Measurements from ENCODE around the gene PARP11.
A peak's percentile ranks its signal among the peaks of the same experiment; 100 is the strongest.
"Not testable (repeated sequence)": the region's sequence is repeated elsewhere in the genome, so short reads cannot be mapped to it uniquely, and the experiment has no call there.

Gene PARP11

DNA sequence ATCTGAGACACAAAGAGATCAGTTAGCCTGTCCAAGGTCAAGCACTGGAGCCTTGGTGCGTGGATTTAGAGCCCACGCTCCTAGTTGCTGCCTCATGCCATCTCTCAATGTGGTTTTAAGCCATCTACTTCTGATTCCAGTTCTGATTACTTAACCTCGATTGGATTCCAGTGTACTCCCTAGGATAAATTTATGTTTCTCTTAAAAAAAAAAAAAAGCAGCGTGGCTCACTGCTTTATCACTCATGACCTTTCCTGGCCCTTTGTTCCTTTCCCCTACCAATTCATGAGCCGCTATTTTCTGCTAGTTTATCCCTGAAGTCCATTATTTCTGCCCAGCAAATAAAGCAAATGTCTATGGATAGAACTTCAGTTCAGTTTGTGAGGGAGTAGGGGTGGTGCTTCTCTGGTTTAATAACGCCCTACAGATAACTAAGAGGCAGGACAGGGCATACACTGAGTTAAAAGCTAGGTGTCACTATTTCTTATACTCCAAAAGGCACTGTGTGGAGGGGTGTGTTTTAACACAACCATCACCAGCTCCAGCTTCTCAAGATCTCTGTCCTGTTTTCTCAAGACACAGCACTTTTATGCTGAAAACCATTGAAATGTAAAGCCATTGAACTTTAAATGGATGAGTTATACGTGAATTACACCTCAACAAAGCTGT is 9.8 kb upstream of the PARP11 start:
- DNase-seq (ENCODE audit: low read depth) = peak; percentile 3

DNA sequence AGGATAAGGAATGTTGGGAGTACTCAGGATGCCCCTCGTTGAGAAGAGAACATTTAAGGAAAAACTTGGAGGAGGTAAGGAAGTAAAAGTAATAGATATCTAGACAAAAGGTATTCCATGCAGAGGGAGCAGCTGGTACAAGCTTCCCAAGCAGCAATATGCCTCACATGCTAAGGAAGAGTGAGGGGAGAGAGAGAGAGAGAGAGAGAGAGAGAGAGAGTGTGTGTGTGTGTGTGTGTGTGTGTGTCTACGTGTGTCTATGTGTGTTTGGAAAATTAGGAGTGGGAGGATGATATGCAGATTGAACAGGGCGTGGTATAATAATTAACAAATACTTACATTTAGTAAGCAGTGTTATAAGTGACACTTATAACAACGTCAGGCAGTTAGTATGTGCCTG is 9.2 kb upstream of the PARP11 start:
- DNase-seq (ENCODE audit: low read depth) = no peak

DNA sequence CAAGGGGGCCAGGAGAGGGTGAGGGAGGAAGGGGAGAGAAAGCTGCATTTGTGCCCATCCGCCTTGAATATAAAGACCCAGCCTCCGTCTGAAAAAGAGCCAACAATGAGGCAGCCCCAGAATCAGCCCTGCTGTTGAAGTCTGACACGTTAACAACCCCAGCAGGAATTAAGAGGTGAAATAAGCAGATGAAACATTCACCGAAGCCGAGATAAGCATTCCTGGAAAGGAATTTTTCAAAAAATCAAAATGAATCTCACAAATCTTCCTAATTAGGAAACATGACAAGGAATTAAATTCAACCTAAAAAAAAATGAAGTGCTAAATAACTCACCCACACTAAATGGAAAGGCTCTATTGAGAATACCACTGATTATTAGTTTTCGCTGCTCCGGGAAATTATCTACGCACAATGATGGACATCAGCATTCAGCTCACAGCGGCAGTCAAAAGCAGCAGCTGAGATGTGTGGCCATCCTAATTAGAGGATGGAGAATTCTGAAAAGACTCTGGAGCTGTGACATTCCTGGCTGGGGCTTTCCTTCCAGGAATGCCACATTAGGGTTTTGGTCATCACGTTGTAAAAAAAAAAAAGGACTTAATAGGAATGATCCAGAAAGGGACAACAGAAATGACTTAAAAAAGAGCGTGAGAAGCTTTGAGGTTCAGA is 8.2 kb upstream of the PARP11 start:
- no peak for DNase-seq (ENCODE audit: low read depth)

DNA sequence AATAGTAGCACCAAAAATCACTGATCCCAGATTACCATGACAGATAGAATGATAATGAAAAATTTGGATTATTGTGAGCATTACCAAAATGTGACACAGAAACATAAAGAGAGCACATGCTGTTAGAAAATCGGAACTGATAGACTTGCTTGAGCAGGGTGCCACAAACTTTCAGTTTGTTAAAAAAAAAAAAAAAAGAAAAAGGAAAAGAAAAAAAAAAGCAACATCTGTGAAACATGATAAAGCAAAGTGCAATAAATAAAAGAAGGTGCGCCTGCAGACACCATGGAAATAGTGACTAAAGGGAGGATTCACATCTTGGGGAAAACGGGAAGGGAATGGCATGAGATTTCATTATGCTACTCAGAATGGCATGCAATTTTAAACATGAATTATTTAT is 6.6 kb upstream of the PARP11 start:
- DNase-seq (ENCODE audit: low read depth) = no peak

DNA sequence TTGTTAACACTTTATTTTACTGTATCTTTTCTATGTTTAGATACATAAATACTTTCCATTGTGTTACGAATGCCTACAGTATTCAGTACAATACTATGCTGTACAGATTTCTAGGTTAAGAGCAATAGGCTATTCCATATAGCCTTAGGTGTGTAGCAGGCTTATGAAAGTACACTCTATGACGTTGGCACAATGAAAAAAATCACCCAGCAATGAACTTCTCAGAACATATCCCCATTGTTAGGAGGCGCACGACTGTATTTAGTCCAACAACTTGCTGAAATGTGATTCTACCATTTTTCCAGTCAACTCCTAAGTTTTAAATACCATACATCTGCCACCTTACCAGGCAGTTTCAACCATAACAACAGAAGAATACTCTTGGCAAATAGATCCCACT is 1.8 kb downstream of the PARP11 start:
- DNase-seq (ENCODE audit: low read depth) = no peak

DNA sequence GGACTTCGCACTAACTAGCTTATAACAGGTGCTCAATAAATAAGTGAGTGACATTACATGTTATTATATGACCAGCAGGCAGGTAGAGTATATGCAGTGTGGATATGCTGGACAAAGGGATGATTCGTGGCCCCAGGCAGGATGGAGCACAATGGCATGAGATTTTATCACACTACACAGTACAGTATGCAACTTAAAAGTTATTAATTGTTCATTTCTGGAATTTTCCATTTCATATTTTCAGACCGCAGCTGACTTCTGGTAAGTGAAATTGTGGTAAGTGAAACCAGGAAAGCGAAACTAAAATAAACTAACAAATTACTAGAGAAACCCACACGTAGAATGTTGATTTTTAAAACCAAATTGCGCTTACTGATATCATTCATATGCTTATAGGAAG is 3.3 kb downstream of the PARP11 start:
- DNase-seq (ENCODE audit: low read depth) = no peak

DNA sequence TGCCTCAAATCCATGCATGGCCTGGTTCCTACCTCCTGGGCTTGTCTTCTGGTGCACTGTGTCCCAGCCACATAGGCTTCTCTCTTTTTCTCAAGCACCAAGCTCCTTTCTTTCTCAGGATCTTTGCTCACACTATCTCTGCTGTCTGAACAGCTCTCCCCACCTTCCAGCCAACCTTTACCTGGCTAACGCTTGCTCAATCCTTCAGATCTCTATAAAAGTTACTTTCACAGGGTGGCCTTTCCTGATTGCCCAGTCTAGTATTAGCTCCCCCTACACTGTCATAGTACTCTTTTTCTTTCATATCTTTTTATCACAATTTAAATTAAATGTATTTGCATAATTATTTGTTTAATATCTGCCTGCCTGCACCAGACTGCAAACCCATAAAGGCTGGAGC is 3.8 kb downstream of the PARP11 start:
- DNase-seq (ENCODE audit: low read depth) = no peak

DNA sequence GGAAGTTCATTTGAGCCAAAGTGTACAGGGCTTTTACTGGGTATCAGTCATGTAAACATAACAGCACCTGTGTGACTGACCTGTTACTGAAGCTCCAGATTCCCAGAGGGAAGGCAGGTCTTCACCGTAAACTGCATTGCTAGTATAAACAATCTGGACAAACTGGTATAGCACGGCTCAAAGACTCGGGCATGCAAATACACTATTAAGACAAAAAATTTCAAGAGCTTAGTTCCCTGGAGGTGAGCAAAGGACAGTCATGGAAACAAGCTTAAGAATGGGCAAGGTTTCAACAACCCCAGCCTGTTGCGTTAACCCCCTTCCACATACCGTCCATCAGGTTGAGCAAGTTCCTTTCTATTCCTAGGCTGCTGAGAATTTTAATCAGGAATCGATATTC is 9.4 kb downstream of the PARP11 start:
- no peak for DNase-seq (ENCODE audit: low read depth)

DNA sequence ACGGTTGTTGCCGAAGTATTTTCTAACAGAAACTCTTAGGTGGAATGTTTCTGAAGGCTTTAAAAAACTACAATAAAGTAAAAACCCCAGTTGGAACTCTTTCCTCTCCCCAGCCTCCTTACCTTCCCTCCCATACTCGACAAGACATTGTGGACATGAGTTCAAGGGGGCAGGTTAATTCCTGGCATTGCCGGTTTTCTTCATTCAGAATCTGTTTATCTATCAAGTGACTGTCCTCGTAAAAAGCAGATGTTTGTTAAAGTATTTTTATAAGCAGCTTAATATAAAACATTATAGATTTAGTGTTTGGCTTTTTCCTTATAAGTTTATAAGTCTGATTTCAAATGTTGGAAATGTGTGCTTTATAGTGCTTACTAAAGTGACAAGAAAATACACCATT is 30.7 kb downstream of the PARP11 start:
- DNase-seq (ENCODE audit: low read depth) = no peak

DNA sequence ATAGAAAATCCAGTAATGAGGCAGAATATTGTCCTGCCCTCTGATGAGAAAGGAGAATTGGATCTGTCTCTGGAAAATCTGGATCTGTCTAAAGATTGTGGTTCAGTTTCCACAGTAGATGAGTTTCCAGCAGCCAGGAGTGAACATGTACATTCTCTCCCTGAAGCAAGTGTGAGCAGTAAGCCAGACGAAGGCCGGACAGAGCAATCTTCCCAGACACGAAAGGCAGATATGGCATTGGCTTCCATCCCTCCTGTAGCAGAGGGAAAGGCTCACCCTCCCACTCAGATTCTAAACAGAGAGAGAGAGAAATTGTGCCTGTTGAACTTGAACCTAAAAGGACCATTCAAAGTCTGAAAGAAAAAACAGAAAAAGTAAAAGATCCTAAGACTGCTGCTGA is 31.4 kb downstream of the PARP11 start:
- no peak for DNase-seq (ENCODE audit: low read depth)

DNA sequence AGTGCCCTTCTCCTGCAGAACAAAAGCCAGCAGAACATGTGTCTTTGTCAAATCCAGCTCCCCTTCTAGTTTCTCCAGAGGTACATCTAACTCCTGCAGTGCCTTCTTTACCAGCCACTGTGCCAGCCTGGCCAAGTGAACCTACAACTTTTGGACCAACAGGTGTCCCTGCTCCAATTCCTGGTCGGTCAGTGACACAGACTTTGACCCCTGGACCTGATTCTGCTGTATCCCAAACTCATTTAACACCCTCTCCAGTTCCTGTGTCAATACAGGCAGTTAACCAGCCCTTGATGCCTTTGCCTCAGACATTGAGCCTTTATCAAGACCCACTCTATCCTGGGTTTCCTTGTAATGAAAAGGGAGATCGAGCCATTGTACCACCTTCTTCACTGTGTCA is 32.4 kb downstream of the PARP11 start:
- not testable (repeated sequence) for DNase-seq (ENCODE audit: low read depth)

DNA sequence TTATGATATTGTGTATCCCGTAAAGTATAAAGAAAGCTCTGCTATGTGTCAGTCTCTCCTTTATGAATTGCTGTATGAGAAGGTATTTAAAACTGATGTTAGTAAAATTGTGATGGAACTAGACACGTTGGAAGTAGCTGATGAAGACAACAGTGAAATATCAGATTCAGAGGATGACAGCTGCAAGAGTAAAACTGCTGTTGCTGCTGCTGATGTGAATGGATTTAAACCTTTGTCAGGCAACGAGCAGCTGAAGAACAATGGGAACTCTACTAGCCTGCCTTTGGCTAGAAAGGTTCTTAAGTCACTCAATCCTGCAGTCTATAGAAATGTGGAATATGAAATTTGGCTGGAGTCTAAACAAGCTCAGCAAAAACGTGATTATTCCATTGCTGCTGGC is 33.5 kb downstream of the PARP11 start:
- not testable (repeated sequence) for DNase-seq (ENCODE audit: low read depth)

DNA sequence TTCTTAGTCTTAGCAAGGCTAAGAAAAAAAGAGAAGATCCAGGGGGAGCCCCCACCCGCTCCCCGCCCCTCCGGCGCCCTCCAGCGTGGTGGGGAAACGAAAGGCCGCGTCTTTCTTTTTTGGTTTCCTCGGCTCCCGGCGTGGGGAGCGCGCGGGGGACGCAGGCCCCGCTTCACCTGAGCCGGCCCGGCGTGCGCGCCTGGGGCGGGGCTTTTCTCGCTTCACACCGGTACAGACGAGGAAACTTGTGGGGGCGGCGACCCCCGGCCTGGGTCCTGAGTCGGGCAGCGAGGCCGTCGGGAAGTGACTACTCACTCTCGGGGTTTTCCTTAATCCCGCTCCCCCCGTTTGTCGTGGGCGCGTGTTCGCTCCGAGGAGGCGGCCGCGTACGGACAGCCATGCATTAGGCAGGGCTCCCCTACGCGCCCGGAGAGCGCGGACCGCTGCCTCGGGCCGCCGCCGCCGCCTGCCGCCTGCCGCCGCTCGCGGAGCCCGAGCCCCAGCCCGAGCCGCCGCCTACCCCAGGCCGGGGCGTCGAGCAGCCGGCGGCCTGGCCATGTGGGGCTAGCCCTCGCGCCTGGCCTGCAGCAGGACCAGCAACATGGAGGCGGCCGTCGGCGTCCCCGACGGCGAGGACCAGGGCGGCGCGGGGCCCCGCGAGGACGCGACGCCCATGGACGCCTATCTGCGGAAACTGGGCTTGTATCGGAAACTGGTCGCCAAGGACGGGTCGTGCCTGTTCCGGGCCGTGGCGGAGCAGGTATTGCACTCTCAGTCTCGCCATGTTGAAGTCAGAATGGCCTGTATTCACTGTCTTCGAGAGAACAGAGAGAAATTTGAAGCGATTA is 34.3 kb downstream of the PARP11 start:
- not testable (repeated sequence) for DNase-seq (ENCODE audit: low read depth)

DNA sequence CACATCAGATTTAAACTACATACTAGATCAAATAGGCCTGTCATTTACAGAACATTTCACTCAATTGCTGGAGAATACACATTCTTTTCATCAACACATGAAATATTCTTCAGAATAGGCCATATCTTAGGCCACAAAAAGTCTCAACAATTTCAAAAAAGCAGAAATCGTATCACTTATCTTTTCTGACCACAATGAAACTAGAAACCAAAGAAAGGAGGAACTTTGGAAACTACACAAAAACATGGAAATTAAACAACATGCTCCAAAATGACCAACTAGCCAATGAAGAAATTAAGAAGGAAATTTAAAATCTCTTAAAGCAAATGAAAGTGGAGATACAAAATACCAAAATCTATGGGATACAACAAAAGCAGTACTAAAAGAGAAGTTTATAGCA is 35.1 kb downstream of the PARP11 start:
- no peak for DNase-seq (ENCODE audit: low read depth)

DNA sequence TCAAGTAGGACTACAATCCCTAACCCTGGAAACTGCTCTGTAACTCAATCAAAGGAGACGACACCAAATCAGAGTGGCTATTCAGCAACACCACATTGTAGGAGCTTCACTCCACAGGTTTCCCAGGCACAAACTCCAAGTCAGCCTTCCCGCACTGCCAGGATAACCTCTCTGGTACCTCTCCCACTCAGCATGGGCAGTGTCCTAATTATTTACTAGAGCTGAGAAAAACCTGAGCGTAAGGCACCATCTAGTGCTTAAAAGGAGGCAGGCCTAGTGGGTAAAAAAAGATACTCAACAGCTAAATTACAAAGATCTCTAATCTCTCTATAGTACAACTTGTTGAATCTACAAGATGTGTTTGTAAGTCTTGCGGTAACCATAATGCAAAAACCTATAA is 36.1 kb downstream of the PARP11 start:
- no peak for DNase-seq (ENCODE audit: low read depth)

DNA sequence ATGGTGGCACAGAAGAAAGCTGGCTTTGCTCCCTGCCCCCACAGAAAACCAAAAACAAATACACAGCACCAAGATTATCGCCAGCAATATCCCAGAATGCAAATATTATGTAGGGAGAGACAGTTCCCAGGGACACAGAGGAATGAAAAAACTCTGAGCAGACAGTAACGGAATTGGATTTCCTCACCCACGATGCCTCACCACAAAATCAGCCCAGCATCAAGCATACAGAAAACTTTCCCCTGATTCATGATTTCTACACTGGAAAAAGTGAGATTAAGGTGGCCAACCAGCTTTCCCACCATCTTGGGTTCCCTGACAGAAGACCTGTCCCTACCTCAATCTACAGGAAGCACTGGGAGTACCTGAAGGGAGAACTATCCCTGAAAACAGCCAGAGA is 36.6 kb downstream of the PARP11 start:
- no peak for DNase-seq (ENCODE audit: low read depth)

DNA sequence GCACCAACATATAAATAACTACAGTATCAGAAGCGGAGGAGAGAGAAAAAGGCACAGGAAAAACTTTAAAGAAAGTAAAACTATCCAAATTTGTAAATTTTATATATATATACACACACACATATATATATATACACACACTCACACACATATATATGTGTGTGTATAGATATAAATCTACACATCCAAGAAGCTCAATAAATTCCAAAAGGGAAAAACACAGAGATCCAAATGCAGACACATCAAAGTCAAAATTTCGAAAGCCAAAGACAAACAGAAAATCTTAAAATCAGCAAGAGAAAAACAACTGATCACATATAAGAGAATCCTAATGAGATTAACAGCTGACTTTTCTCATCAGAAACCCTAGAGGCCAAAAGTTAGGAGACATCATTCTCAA is 37.3 kb downstream of the PARP11 start:
- no peak for DNase-seq (ENCODE audit: low read depth)

DNA sequence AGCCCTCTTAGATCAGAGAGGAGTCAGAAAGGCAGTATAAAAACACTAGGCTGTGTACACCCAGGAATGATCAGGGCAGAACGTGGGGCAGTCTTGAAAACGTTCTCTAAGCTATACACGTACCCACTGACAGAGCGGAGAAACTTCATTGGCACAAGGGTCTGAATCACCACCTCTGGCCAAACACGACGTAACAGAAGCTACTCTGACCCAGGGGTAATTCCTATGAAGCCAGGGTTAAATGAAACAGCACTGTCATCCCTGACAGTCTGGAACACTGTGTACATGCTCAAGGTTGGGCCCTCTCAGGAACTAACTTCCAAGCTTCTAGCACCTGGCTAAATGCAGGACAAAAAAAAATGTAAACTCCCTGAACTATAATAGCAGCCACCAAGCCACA is 38.4 kb downstream of the PARP11 start:
- no peak for DNase-seq (ENCODE audit: low read depth)

DNA sequence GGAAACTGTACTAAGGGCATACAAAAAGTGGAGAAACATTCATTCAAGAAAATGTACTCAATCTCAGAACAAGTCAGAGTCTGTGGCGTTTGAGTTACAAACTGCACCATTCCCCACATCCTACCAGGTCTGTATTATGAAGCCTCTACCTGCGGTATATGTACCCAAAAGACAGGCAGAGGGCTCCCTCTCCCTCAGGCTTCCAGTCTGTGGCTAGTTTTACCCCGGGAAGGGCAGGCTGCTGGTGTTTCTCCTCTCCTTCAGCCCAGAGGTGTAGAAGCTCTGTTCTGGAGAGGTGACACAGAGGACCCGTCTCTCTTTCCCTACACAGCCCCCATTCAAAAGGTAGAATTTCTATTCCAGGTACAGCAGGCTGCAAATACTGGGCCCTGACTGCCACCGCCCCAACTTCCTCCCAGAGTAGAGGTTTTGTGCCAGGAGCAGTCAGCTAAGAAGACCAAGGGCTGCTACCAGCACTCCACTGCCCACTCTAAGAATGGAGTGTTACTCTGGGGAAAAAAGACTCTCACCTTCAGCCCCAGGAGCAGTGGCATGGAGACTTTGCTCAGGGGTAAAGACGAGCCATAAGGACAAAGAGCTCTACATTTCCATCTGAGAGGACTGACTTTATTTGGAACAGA is 39.4 kb downstream of the PARP11 start:
- DNase-seq (ENCODE audit: low read depth) = no peak

DNA sequence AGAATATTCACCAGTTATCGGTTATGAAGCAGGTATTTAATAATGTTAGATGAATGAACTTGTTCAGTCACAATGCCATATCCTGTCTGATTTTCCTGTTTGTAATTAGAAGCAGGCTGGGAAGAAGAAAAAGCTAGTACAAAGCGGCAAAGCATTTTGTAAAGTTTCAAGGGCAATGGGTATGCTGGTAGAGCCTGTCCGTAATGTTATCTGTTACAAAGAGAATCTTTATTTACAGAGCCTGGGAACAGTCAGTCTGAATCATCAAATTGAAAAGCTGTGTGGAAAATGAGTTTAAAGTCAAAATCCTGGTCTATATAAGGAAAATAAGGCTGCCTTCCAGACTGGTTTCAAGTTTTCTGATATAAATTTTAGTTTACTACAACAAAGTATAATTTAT is 40.5 kb downstream of the PARP11 start:
- no peak for DNase-seq (ENCODE audit: low read depth)

DNA sequence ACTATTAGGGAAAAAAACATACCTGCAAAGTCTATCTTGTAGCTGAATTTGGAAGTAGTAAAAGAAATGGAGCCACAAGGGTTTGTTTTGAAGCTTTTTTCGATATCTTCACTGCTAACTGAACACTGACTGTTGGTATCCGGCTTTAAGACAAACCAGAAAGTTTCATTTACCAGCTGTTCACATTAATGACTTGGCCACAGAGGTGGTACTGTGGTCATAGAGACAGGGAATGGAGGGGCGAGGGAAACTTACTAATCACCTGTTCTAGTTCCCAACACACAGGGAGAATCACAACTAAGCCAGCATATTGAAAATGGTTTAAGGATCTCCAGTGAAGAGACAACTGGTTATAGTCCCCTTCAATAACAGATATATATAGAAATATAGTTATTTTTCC is 44.3 kb downstream of the PARP11 start:
- no peak for DNase-seq (ENCODE audit: low read depth)

DNA sequence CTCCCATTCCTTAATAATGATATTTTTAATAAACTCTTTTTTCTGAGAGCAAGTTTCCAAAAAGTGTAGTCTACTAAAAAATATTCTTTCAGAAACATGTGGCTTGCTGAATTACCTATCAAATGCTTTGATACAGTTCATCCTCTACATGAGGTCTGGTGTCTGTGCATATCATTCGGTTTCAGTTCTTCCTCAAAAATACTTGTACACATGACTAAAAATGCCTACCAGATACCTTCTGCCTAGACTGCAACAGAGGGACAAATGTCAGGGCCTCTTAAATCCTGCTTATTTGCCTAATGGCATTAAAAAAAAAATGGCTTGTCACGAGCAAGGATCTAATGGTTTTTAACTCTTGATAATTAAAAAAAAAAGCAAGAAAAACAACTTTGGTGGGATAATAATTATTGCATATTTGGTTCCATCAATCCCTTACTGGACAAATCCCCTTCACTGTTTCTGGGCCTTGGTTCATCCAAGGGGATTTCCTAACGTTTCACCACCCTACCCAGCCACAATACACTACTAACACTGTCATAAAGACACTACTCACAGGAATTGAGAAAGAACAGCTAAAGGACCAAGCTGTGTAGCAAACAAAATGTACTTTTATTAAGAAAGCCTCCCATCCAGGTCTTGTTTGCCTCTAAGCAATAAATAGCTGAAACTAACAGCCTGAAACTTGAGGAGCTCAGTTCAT is 45.7 kb downstream of the PARP11 start:
- DNase-seq (ENCODE audit: low read depth) = no peak
